ENCODE data around the gene CHRNA3.
"Not testable (repeated sequence)": the region's sequence is repeated elsewhere in the genome, so short reads cannot be mapped to it uniquely, and the experiment has no call there.

Gene CHRNA3

GRCh38 chr15:78618064-78618463, 2.7 kb downstream of the CHRNA3 start:
- no peak for DNase-seq

- DNase-seq: no peak
Observed at GRCh38 chr15:78617516-78617915, 3.3 kb downstream of the CHRNA3 start.

- DNase-seq: no peak
Observed at GRCh38 chr15:78617076-78617475, 3.7 kb downstream of the CHRNA3 start.

- no peak for DNase-seq
Observed at GRCh38 chr15:78616506-78616905, 4.3 kb downstream of the CHRNA3 start.

GRCh38 chr15:78615151-78615589, 5.6 kb downstream of the CHRNA3 start:
- no peak for DNase-seq

GRCh38 chr15:78614021-78614420, 6.8 kb downstream of the CHRNA3 start:
- no peak for DNase-seq

GRCh38 chr15:78609551-78609950, 11.2 kb downstream of the CHRNA3 start:
- DNase-seq: not testable (repeated sequence)

GRCh38 chr15:78605680-78606079, 15.1 kb downstream of the CHRNA3 start:
- no peak for DNase-seq

GRCh38 chr15:78605201-78605600, 15.6 kb downstream of the CHRNA3 start:
- DNase-seq: no peak

- DNase-seq: no peak
Observed at GRCh38 chr15:78604420-78604819, 16.4 kb downstream of the CHRNA3 start.

- no peak for DNase-seq
Observed at GRCh38 chr15:78603467-78603866, 17.3 kb downstream of the CHRNA3 start.

- DNase-seq: no peak
Observed at GRCh38 chr15:78599189-78599588, 21.6 kb downstream of the CHRNA3 start.

- DNase-seq: no peak
Observed at GRCh38 chr15:78598348-78598747, 22.4 kb downstream of the CHRNA3 start.

GRCh38 chr15:78597583-78597982, 23.2 kb downstream of the CHRNA3 start:
- DNase-seq: no peak

GRCh38 chr15:78574944-78575343, 45.9 kb downstream of the CHRNA3 start:
- DNase-seq: no peak

GRCh38 chr15:78573416-78573815, 47.4 kb downstream of the CHRNA3 start:
- no peak for DNase-seq

- no peak for DNase-seq
Observed at GRCh38 chr15:78571382-78571781, 49.4 kb downstream of the CHRNA3 start.

- no peak for DNase-seq
Observed at GRCh38 chr15:78570710-78571109, 50.1 kb downstream of the CHRNA3 start.

GRCh38 chr15:78567531-78567930, 53.3 kb downstream of the CHRNA3 start:
- DNase-seq: no peak

- no peak for DNase-seq
Observed at GRCh38 chr15:78565951-78566774, 54.6 kb downstream of the CHRNA3 start.

- DNase-seq: peak in 21 of 58 donors; percentile 0 to 65 (median 11)
Observed at GRCh38 chr15:78565097-78565950, 55.5 kb downstream of the CHRNA3 start, which contains the start of gene CHRNA5. CHRNA5 (plus strand) TSS chr15:78565520; CDS start chr15:78565720, 200 bp downstream.

- no peak for DNase-seq
Observed at GRCh38 chr15:78564743-78565096, 56.1 kb downstream of the CHRNA3 start.
